Measurements from ENCODE around the gene MAP3K19. TPM values are rescaled to one million over a fixed set of nuclear protein-coding genes. Genes with fewer than 3 reads are reported as not detected.

Gene MAP3K19
- total RNA-seq, 1 experiment from 2014 or later: not detected

DNA sequence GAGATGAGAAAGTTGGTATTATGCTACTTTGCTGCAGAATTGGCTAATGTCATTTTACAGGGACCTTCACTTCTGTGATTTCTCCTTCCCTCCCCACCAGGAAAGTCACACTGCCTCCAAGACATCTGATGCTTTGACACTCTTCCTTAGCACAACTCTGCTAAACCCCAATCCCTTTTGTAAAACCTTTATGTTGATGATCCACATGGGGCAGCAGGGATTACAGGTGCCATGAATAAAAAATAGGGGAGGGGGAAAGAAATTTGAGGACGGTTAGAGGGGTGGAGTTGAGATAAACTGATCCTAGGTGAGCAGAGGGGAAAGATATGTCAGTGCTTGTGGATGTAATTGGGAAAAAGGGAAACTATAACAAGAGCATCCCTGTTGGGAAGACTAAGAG, 102.3 kb downstream of the MAP3K19 start:
- Histone ChIP-seq H3K4me3 (no peak overlapping the region), H3K36me3 (peaks cover 69% of the 10 kb centered on the region), H3K4me1 (no peaks in the 10 kb centered on the region), H3K9me3 (replicated peaks) (no peaks in the 10 kb centered on the region), H3K27ac (no peak overlapping the region), H3K27me3 (no peaks in the 10 kb centered on the region)
- no peak for DNase-seq

DNA sequence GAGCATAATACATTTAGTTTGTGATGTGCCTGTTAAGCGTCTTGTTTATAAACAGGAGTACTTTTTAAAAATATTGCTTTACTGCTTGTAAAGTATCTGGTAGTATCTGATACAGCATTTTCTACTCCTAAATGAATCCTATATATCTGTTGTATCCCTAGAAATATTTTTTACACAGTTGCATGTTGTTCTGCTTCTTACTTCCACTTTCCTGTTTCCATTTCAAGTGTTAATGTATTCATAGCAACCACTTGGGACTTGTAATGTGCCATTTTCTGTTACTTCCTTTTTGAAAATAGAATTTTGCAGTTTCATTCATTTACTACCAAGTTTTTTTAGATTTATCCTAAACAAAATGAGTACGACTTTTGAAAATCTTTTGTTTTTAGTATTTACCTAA, 103.7 kb downstream of the MAP3K19 start:
- H3K27me3 ChIP-seq: no peaks in the 10 kb centered on the region
- H3K4me1 ChIP-seq: no peaks in the 10 kb centered on the region
- H3K27ac ChIP-seq: no peak overlapping the region
- no peak for DNase-seq
- H3K4me3 ChIP-seq: no peak overlapping the region
- no peaks in the 10 kb centered on the region for H3K9me3 ChIP-seq (replicated peaks)
- peaks cover 71% of the 10 kb centered on the region for H3K36me3 ChIP-seq

DNA sequence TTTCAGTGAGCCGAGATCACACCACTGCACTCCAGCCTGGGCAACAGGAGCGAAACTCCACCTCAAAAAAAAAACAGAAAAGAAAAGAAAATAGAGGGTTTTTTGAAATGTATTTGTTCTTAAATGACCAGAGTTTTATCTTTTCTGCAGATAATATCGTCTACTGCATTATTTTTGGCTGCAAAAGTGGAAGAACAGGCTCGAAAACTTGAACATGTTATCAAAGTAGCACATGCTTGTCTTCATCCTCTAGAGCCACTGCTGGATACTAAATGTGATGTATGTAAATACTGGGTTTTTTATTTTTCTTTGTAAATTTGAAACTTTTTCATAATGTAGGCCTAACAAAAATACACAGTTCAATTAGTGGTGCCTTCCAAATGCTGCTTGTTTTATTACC, 110.6 kb downstream of the MAP3K19 start:
- no peak overlapping the region for H3K4me3 ChIP-seq
- H3K36me3 ChIP-seq: peaks cover 72% of the 10 kb centered on the region
- H3K4me1 ChIP-seq: no peaks in the 10 kb centered on the region
- H3K9me3 ChIP-seq (replicated peaks): no peaks in the 10 kb centered on the region
- H3K27me3 ChIP-seq: no peaks in the 10 kb centered on the region
- no peak overlapping the region for H3K27ac ChIP-seq
- no peak for DNase-seq

DNA sequence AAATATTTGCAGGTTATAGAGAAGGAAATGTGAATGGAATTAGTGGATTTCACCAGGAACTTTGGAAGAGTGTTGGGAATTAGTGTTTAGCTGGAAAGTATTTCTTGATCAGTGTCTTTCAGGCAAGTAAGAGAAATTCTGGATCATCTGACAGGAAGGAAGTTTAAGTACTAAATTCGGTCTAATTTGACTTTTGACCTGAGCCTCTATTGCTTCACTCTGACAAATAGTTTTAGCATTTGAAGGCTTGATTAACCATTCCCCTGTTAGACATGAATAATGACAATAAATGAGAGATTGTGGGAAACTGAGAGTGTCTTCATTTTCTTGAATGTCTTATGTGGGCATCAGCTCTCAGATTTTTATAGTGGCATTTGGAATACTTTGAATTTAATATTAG, 112.6 kb downstream of the MAP3K19 start:
- Histone ChIP-seq H3K9me3 (replicated peaks) (no peaks in the 10 kb centered on the region), H3K4me3 (no peak overlapping the region), H3K36me3 (peaks cover 63% of the 10 kb centered on the region), H3K27me3 (no peaks in the 10 kb centered on the region), H3K4me1 (no peaks in the 10 kb centered on the region), H3K27ac (no peak overlapping the region)
- no peak for DNase-seq

DNA sequence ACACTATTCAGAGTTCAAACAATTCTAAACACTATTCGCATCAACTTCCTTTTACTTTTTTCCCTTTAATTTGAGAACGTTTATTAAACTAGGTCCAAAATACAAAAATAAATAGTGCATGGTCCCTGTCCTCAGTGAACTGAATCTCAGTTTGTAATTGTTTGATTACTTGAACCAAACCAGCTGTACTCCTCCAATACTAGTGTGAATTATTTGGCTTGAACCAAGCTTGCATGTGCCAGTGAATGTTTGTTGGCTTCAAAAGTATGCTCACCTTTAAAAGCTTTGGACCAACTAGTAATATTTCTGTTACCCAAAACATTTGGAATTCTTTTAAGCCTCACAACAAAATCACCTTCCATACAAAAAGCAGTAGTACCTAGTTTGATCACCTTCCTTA, 113.1 kb downstream of the MAP3K19 start:
- Histone ChIP-seq H3K36me3 (peaks cover 58% of the 10 kb centered on the region), H3K4me3 (no peak overlapping the region)

DNA sequence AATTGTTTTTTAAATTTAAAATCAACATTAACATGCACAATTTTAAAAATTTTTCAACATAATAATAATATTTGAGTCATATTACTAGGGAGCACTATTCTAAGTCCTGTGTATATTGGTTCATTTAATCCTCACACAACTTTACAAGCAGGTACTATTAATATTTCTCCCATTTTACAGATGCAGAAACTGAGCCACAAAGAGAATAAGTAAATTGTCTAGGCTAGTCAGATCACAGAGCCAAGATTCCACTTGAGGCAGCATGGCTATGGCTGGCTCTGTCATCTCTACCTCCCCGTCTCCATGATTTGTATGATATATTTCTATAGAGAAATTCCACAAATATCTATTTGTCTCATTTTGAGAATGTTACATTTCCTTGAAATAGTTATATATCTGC, 113.5 kb downstream of the MAP3K19 start:
- H3K9me3 ChIP-seq (replicated peaks): no peaks in the 10 kb centered on the region
- no peak overlapping the region for H3K27ac ChIP-seq
- H3K27me3 ChIP-seq: no peaks in the 10 kb centered on the region
- peaks cover 54% of the 10 kb centered on the region for H3K36me3 ChIP-seq
- H3K4me1 ChIP-seq: no peaks in the 10 kb centered on the region
- no peak for DNase-seq
- no peak overlapping the region for H3K4me3 ChIP-seq

More for the DNA sequence above, 113.1 kb downstream of the MAP3K19 start:
- no peak for DNase-seq
- Histone ChIP-seq H3K4me1 (no peaks in the 10 kb centered on the region), H3K9me3 (replicated peaks) (no peaks in the 10 kb centered on the region), H3K27ac (no peak overlapping the region), H3K27me3 (no peaks in the 10 kb centered on the region)

DNA sequence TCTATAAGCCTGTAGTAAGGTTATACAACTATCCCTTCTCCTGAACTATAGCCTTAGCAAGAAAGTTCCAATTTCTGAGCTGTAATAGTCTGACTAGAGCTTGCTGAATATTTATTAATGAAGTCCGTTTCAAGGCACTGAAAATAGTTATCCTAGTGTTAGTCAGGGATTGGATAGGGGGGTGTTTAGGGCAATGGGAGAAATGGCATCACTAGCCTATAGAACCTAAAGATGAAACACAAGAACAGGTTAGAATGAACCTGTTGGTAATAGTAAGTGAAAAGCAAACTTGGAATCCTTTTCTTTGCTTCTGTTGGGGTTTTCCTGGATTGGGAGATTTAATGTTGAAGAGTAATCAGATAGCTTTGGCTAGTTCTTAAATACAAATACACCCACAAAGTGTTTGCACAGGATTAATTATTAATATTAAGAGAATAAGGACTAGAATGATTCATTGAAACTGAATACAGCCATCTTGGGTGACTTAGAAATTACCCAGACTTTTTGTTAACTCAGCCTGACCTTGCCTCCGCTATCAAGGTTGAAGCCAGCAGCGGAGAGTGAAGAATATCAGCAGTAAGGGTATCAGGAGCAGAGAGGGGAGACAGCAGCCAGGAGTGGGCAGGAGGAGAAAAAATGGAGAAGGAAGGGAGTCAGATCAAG, 114.3 kb downstream of the MAP3K19 start:
- no peak overlapping the region for H3K4me3 ChIP-seq
- no peaks in the 10 kb centered on the region for H3K9me3 ChIP-seq (replicated peaks)
- H3K27ac ChIP-seq: no peak overlapping the region
- no peaks in the 10 kb centered on the region for H3K4me1 ChIP-seq
- DNase-seq: no peak
- no peaks in the 10 kb centered on the region for H3K27me3 ChIP-seq
- H3K36me3 ChIP-seq: peaks cover 47% of the 10 kb centered on the region

DNA sequence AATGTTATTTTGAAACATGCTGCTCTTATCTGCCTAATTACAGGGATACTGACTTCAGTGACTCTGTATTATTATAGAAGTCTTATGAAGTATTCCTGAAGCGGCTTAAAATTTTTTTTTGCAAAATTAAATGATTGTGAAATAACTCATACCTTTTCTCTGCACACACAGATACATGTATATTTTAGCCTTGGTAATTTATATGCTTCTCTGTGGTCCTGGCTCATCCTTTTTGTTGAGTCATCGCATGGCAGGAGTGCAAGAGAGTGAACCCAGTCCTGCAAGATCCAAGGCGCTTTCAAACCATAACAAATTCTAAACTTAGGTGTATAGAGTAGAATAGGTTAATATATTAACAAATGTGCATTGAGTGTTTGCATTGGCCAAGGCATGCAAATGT, 120.1 kb downstream of the MAP3K19 start:
- no peak for DNase-seq
- Histone ChIP-seq H3K27me3 (no peaks in the 10 kb centered on the region), H3K4me3 (no peak overlapping the region), H3K27ac (no peak overlapping the region), H3K36me3 (peaks cover 48% of the 10 kb centered on the region), H3K4me1 (no peaks in the 10 kb centered on the region), H3K9me3 (replicated peaks) (no peaks in the 10 kb centered on the region)

DNA sequence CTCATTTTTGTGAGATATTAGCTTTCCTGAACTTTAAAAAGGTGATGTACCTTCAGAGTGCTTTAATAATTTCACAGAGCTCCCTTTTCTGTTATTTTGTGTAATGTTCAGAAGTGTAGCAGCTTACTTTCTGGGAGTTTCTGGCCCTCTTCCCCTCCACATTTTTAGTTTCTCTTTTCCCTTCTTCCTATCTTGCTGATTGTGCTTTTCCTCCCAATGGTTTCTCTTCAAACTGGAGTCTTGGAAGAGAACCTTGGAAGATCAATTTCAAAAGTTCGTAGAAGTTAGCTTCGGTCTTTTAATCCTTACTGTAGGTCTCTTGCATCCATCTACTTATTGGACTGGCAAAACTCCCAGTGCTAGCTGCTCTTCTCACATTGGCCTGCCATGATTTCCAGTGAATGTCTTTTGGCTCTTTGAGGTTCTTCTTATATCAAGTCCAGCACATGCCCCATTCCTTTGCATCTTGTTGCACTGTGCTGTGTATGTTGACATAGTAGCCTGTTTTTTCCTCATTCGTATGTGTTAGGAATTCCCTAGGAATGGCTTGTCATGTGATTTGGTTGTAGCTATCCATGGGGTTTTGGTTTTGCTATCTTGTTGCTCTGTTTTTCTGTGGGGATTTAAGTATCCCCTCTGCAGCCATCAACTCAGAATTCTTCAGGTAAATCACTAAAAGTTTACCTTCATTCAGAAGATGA, 120.9 kb downstream of the MAP3K19 start:
- Histone ChIP-seq H3K27me3 (no peaks in the 10 kb centered on the region), H3K27ac (no peak overlapping the region), H3K4me1 (no peaks in the 10 kb centered on the region), H3K9me3 (replicated peaks) (no peaks in the 10 kb centered on the region), H3K36me3 (peaks cover 46% of the 10 kb centered on the region), H3K4me3 (no peak overlapping the region)
- DNase-seq: no peak

DNA sequence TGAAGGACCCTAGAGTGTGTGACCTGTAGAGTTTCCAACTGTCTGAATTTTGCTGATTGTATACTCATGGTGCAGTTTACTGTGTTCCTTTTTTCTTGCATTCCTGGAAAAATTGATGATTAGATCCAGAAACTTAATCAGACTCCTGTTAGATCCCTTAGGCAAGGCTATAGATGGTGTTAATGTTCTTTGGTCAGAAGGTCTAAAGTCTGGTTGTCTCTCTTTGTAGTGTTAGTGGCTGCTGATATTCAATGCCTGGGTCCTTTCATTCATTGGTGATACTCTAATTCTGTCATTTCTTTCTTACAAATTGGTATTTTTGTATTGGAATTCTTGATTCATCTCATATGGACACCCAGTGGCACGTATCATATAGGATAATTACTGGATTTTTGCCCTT, 122.3 kb downstream of the MAP3K19 start:
- no peak overlapping the region for H3K4me3 ChIP-seq

DNA sequence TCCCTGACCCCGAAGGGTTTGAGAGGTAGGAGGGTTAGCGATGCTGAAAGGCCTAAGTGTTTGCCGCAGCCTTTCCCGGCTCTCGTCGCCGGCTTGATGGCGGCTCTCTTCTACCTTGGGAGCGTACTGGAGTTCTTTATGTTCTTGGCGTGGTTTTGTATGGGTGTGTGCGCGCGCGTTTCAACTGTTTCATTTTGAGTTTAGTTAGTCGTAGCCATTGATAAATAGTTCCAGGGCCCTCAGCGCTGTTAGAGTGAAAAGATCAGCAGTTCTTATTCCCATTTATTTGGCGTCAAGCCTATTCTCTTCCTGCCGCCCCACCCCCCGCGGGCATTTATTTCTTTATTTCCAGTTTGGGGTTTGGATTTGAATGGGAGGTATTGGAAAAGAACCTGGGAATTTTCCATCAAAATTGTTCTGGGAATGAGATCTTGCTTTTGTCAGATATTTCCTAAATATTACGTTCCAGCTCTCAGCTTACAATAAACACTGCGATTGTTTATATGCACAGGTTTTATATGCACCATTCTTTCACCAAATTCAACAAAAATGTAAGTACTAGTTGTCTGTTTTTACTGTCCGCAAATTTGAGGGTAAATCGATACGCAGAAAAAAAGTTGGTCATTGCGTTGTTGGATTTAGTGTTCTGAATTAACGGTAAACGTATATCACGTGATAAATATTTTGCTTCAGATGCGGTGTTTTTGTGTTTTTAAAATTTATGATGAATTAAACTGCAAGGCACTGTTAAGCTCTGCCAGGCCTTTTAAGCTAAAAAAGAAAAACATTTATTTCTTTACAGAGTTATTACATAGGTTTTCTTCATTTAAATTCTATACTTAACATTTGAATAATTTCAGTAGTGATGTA, 127.7 kb downstream of the MAP3K19 start:
- Histone ChIP-seq H3K27ac (peak overlapping the region; percentile 98), H3K27me3 (no peaks in the 10 kb centered on the region), H3K4me3 (peak overlapping the region; percentile 95), H3K9me3 (replicated peaks) (no peaks in the 10 kb centered on the region), H3K4me1 (peaks cover 9% of the 10 kb centered on the region; the same call in 1 of the 2 replicates), H3K36me3 (peaks cover 21% of the 10 kb centered on the region)
- DNase-seq: peak; percentile 56 to 67

More for the DNA sequence above, 122.3 kb downstream of the MAP3K19 start:
- Histone ChIP-seq H3K27me3 (no peaks in the 10 kb centered on the region), H3K4me1 (peaks cover 9% of the 10 kb centered on the region; the same call in 1 of the 2 replicates), H3K27ac (no peak overlapping the region), H3K36me3 (peaks cover 46% of the 10 kb centered on the region), H3K9me3 (replicated peaks) (no peaks in the 10 kb centered on the region)
- no peak for DNase-seq

DNA sequence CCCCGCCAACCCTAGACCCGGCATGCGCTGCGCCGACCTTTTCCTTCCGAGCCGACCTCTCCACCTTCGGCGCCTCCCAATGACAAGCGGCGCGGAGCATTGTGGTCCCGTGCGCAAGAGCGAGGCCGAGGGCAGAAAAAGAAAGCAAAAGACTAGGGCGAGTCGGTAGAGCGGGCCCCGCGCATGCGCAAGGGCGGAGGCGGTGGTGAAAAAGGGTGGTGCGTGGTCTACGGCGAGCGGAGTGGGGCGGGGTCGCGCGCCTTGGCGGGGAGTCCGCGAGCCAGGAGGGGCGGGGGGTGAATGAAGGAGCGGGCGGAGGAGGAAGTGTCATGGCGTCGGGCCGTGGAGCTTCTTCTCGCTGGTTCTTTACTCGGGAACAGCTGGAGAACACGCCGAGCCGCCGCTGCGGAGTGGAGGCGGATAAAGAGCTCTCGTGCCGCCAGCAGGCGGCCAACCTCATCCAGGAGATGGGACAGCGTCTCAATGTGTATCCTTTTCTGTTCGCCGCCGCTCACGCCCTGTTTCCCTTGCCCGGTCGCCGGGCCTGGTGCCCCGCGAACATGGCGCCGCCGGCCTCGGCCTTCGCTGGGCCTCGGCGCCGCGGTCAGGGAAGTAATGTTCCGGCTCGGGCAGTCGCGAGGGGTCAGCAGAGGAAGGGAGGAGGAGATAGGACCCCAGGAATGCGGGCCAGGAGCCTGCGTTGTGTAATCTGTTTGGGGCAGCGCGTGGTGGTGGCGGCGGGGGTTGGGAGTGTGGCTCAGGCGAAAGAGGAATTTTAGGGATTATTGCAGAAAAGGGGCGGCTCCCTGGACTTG, 128.5 kb downstream of the MAP3K19 start, which contains the start of gene CCNT2:
CCNT2 (plus strand) TSS at position 297 of the 815 bp plus-strand sequence; CDS start at position 330, 33 bp downstream.
- Histone ChIP-seq H3K36me3 (peaks cover 16% of the 10 kb centered on the region), H3K4me1 (peaks cover 9% of the 10 kb centered on the region; the same call in 1 of the 2 replicates), H3K27me3 (no peaks in the 10 kb centered on the region), H3K4me3 (peak within 1 kb of the TSS; percentile 95), H3K27ac (peak within 1 kb of the TSS; percentile 98), H3K9me3 (replicated peaks) (no peaks in the 10 kb centered on the region)
- peak; percentile 99 for DNase-seq

DNA sequence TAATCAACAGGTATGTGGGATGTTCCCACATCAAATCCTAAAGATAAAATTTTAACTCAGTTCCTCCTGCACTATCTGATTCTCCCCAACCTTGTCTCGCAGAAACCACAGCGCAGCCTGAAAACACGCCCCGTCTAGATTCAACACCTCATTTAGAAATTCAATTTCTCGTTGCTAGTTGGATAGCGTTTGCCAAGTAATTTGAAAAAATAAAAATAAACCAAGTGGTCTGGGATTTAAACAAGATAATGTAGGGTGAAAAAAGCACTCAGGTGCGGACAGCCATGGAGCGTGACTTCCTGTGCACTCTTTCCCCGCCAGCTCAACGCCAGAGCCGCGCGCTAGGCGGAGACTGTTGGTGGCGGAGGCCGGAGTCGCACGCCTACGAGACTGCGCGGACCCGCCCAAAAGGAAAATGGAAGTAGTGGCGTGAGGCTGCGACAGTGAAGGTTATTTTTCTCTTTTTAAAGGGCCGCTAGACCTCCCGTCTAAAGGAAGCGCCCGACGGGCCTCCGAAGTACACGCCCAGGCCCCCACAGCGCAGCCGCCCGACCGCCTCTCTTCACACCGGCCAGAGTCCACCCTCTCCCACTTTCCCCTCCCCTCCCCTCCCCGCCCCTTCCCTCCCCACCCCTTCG, 129.2 kb downstream of the MAP3K19 start:
- no peak for DNase-seq
- Histone ChIP-seq H3K27me3 (no peaks in the 10 kb centered on the region), H3K27ac (peak overlapping the region; percentile 98), H3K4me1 (peaks cover 9% of the 10 kb centered on the region; the same call in 1 of the 2 replicates), H3K36me3 (peaks cover 11% of the 10 kb centered on the region), H3K4me3 (peak overlapping the region; percentile 95), H3K9me3 (replicated peaks) (no peaks in the 10 kb centered on the region)

All from SJCRH30 (cell line).